Ishikawa (cell line): ENCODE data around the gene MRPS23.

ENCODE experiments used
- CEBPB ChIP-seq: IDR thresholded peaks from 2 replicates; pipeline ENCODE4 v1.6.1; 2012
- CREB1 ChIP-seq: IDR thresholded peaks from 2 replicates; pipeline ENCODE4 v1.6.1; 2012; ENCODE audit warnings: low read depth
- EGR1 ChIP-seq: IDR thresholded peaks from 2 replicates; pipeline ENCODE4 v1.6.1; 2012
- EP300 ChIP-seq: IDR thresholded peaks from 2 replicates; pipeline ENCODE4 v1.6.1; 2012; ENCODE audit warnings: borderline replicate concordance
- FOXM1 ChIP-seq: IDR thresholded peaks from 2 replicates; pipeline ENCODE4 v1.6.1; 2012; ENCODE audit warnings: low read depth, borderline replicate concordance
- NFIC ChIP-seq: IDR thresholded peaks from 2 replicates; pipeline ENCODE4 v1.6.1; 2012
- RAD21 ChIP-seq: IDR thresholded peaks from 2 replicates; pipeline ENCODE4 v1.6.1; 2012; ENCODE audit warnings: low read depth
- TAF1 ChIP-seq: IDR thresholded peaks from 2 replicates; pipeline ENCODE4 v1.6.1; 2012; ENCODE audit warnings: low read depth, mild to moderate bottlenecking
- TCF12 ChIP-seq: IDR thresholded peaks from 2 replicates; pipeline ENCODE4 v1.6.1; 2012; ENCODE audit warnings: low read depth
- TEAD4 ChIP-seq: IDR thresholded peaks from 2 replicates; pipeline ENCODE4 v1.6.1; 2012
- YY1 ChIP-seq: IDR thresholded peaks from 2 replicates; pipeline ENCODE4 v1.6.1; 2012; ENCODE audit warnings: low read depth
- ZBTB7A ChIP-seq: IDR thresholded peaks from 2 replicates; pipeline ENCODE4 v1.6.1; 2012; ENCODE audit warnings: low read depth
- TF ChIP-seq, protein P1 (sequence below): IDR thresholded peaks from 2 replicates; pipeline ENCODE4 v1.6.1; 2012
- TF ChIP-seq, protein P2 (sequence below): IDR thresholded peaks from 2 replicates; pipeline ENCODE4 v1.6.1; 2012
- TF ChIP-seq, protein P3 (sequence below): IDR thresholded peaks from 2 replicates; pipeline ENCODE4 v1.6.1; 2012; ENCODE audit warnings: low read depth, mild to moderate bottlenecking

The MRPS23 gene

DNA sequence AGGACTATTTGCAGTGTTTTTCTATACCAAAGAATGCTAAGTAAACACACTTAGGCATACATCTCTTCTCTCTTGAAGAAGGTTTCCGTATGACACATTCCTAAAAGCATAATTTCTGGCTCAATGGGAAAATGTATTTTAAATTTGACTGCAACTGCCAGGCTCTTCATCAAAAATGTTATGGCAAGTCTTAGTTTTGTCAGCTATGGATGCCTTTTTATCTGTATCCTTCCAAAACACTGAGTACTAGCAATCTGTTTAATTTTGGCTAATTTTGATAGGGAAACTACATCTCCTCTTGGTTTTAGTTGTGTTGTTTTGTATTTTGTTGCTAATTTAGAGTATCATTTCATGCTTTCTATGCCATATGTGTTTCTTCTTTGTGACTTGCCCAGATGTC is 35.4 kb downstream of the MRPS23 start:
- TF ChIP-seq FOXM1 (no peak), CREB1 (no peak), TAF1 (no peak), EGR1 (no peak), CEBPB (no peak), TCF12 (no peak), YY1 (no peak), NFIC (no peak), ZBTB7A (no peak), EP300 (no peak), TEAD4 (no peak), RAD21 (no peak)
- TF ChIP-seq, protein P1, sequence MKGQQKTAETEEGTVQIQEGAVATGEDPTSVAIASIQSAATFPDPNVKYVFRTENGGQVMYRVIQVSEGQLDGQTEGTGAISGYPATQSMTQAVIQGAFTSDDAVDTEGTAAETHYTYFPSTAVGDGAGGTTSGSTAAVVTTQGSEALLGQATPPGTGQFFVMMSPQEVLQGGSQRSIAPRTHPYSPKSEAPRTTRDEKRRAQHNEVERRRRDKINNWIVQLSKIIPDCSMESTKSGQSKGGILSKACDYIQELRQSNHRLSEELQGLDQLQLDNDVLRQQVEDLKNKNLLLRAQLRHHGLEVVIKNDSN: no peak
- TF ChIP-seq, protein P2, sequence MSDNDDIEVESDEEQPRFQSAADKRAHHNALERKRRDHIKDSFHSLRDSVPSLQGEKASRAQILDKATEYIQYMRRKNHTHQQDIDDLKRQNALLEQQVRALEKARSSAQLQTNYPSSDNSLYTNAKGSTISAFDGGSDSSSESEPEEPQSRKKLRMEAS: no peak
- TF ChIP-seq, protein P3, sequence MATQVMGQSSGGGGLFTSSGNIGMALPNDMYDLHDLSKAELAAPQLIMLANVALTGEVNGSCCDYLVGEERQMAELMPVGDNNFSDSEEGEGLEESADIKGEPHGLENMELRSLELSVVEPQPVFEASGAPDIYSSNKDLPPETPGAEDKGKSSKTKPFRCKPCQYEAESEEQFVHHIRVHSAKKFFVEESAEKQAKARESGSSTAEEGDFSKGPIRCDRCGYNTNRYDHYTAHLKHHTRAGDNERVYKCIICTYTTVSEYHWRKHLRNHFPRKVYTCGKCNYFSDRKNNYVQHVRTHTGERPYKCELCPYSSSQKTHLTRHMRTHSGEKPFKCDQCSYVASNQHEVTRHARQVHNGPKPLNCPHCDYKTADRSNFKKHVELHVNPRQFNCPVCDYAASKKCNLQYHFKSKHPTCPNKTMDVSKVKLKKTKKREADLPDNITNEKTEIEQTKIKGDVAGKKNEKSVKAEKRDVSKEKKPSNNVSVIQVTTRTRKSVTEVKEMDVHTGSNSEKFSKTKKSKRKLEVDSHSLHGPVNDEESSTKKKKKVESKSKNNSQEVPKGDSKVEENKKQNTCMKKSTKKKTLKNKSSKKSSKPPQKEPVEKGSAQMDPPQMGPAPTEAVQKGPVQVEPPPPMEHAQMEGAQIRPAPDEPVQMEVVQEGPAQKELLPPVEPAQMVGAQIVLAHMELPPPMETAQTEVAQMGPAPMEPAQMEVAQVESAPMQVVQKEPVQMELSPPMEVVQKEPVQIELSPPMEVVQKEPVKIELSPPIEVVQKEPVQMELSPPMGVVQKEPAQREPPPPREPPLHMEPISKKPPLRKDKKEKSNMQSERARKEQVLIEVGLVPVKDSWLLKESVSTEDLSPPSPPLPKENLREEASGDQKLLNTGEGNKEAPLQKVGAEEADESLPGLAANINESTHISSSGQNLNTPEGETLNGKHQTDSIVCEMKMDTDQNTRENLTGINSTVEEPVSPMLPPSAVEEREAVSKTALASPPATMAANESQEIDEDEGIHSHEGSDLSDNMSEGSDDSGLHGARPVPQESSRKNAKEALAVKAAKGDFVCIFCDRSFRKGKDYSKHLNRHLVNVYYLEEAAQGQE: no peak

DNA sequence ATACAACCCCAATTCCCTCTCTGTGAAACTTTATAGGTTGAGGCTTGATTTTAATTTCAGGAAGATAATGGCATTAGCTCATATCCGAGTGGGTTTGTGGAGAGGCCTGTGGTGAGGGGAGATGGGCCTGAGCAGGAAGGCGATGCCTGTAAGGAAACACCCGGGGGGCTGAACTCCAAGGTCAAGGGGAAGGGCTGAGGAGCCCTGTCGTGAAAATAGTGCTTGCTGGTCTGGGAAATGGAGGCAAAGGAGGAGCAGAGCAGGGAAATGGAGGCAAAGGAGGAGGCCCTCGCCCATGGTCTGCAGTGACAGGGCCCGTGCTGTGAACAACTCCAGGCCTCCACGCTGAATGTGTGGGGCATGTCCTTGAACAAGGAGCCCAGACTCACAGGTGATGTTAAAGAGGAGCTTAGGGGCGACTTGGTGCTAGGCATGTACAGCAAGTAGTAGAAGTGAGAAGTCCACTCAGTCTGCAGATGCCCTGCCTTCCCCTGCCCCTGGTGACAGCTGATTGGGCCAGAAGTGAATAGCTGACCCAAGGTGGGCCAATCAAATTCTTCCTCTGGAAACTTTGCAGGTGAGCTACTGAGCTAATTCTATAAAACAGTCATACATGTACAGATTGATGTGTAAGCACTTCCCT is 38.1 kb downstream of the MRPS23 start:
- TF ChIP-seq EGR1: no peak
- TF ChIP-seq, protein P3: no peak
- TF ChIP-seq CEBPB: no peak
- no peak for TF ChIP-seq FOXM1
- no peak for TF ChIP-seq CREB1
- TF ChIP-seq EP300: no peak
- no peak for TF ChIP-seq YY1
- no peak for TF ChIP-seq NFIC
- TF ChIP-seq, protein P1: no peak
- no peak for TF ChIP-seq TEAD4
- no peak for TF ChIP-seq ZBTB7A
- TF ChIP-seq TAF1: no peak
- TF ChIP-seq, protein P2: no peak
- no peak for TF ChIP-seq TCF12
- no peak for TF ChIP-seq RAD21

DNA sequence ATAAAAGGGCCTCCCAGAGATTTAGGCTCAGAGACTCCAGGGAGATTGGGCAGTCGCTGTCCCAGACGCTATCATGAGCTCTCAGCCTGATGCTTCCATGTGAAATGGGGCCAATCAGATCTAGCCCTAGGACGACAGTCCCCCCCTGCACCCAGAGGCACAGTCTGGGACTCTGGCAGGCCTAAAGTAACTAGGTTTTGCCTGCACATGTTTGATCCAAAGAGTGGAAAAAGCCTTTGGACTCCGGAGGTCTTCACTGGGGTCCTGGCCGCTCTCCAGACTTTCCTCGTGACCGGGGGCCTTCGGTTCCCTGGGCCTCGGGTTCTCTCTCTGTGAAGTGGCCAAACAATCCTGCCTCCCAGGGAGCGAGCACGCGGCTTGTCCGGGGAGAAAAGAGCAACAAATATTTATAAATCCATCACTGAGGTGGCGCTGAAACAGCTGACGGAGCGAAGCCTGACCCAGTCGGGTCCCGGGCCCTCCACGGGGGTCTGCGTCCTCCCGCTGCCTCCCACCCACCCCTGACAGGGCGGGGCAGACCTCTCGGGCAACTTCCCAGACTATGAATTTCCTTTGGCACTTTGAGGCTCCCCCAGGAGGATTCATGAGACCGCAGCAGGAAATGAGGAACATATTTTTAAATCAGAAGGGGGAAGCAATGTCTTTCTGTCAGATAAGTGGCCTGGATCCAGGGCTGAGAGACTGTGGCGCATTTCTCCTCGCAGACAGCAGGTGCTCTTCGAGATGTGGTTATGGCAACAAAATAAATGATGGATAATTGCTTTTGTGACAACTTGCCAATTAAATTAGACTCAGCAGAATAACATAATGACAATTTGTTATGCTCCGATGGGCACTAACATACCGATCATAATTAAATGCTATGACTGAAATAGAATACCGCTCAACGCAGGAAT is 38.9 kb downstream of the MRPS23 start:
- TF ChIP-seq, protein P2: 0 out of 2 replicates have a peak, but pooled peaks have one; percentile 35
- TF ChIP-seq CEBPB: no peak
- peak; percentile 18; the same call in 1 of the 2 replicates for TF ChIP-seq NFIC

DNA sequence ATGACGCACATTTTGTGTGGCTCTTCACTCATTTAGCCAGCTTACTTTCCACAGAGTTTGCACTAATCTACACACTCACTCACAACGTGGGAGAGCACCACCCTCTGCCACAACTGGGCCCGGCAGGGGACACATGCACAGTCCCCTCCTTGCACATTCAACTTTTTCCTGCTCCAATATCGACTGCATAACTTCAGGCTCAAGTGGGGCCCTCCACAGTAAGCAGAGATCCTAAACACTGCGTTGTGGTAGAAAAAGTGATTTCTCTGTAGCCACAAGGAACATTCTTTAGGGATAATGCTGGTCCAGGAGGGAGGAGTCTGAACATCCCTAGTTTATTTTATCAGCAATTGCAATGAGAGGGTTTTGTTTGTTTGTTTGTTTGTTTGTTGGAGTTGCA is 40.0 kb downstream of the MRPS23 start:
- TF ChIP-seq NFIC (no peak), ZBTB7A (no peak), YY1 (no peak), RAD21 (no peak), TAF1 (no peak), EP300 (no peak), CEBPB (no peak), FOXM1 (no peak), EGR1 (no peak), TCF12 (no peak), TEAD4 (no peak), CREB1 (no peak)
- TF ChIP-seq, protein P2: no peak
- TF ChIP-seq, protein P1: no peak
- TF ChIP-seq, protein P3: no peak
